GM19240 (cell line): Measurements from ENCODE around the gene ZNF775.

ENCODE experiments used
- DNase-seq: peaks from one replicate; pipeline ENCODE4 v3.0.0; 2011; ENCODE audit warnings: low spot score; ENCODE audit not compliant: insufficient read length

ZNF775 gene

DNA sequence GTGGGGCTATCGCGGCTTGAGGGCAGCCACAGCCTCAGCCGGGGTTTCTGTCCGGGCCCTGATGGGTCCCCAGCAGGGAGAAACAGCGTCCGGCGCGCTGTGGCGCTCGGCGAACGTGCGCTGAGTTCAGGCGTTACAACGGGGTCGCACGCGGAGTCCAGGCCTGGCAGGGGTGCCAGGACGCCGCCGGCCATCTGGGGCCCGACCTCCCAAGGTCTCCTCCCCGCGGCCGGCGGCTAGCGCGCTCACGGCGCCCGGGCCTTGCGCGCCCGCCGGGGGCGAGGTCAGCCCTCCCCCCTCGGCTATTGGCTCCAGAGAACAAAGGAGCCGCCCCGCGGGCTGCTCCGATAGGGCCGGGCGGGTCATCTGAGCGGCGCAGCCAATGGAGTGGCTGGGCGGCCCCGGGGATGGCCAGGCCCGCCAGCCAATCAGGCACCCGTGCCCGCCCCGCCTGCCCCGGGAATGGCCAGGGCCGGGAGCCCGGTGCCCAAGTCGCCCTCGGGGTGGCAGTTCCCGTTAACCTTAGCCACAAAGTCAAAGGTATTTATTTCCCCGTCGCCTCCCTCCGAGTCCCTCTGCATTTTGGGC lies at the start of gene ZNF775:
Gene ZNF775, plus strand, starts transcription at position 478 of the 588 bp plus-strand sequence. CDS start 9,141 bp downstream, outside the sequence.
- DNase-seq = peak; percentile 99

DNA sequence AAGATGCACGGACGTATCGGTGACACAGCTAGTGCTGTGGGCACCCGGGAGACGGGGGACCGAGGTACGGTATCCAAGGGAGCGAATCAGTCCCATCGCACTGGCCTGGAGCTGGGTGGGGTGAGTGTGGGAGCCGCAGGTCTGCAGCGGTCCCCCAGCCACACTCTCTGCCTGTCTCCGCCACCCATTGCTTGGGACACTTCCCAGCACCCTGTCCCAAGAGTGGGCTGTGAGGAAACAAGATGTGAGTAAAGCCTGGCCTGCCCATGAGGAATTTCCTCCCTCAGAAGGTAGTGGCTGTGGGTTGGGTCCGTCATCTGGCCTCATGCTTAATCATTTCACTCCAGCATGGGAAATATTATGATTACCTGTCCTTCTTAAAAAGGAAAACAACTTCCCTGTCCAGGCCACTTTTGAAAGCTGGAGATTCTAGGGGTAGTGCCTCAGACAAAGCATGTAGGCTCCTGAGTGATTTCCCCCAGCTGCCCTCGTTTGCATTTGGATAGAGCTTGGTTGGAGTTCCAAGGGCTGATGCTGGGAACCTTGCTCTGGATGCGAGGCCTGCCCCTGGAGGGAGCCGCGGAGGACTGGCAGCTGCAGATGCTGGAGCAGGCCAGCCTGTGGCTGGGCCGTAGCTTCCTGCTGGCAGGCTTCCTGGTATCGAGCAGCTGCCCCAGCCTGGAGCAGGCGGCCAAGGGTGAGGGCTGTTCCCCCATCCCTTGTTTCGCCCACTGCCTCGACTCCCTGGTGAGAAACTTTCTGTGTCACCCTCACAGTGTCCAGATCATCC lies 49.6 kb upstream of the ZNF775 start:
- no peak for DNase-seq

DNA sequence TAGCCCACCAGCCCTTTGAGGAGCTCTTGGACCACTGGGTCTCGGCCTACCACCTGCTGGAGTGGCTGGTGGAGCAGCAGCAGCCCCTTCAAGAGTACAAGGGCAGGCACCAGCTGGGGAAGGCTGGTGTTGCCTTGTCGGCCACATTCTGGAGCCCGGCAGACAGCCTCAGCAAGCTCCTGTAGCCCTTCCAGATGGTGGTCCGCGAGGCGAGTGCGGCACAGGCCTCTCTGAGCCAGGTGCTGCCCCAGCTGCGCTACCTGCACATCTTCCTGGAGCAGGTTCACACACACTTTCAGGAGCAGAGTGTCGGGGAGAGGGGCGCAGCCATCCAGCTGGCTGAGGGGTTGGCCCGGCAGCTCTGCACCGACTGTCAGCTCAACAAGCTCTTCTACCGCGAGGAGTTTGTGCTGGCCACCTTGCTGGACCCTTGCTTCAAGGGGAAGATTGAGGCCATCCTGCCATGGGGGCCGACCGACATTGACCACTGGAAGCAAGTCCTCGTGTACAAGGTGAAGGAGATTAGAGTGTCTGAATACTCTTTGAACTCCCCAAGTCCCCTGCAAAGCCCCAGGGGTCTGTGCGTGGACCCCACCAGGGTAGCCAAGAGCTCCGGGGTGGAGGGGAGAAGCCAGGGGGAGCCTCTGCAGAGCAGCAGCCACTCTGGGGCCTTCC lies 48.8 kb upstream of the ZNF775 start:
- DNase-seq = no peak

DNA sequence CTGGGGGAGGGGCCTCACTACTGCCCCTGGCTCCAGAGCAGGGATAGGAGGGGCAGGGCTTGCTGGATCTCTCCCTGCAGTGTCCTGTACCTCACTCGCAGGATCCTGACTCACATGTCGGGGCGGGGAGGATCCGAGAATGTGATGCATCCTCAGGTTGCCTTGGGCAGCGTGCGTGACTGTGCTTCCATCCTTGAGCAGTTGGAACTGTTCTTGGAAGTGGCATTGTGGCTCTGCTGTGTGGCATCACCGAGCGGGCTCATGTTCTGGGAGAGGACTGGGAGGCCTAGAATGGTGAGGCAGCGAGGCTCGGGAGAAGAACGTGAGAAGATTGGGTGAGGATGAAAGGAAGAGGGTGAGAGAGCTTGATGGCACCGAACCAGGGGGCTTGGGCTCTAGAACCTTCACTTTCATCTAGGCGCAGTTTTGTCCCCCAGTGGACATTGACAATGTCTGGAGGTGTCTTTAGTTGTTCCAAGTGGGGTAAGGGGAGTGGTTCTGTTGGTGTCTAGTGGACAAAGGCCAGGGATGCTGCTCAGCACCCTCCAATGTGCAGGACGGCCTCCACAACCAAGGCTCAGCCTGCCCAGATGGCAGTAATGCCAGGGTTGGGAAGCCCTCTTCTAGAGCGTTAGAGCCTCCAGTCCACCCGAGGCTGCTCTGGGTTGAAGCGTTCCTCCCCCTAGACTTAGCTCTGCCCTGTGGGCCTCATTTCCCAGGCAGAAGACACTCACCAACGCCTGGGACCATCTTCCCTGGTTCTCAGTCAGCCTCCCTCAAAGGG lies 46.1 kb upstream of the ZNF775 start:
- DNase-seq = no peak

DNA sequence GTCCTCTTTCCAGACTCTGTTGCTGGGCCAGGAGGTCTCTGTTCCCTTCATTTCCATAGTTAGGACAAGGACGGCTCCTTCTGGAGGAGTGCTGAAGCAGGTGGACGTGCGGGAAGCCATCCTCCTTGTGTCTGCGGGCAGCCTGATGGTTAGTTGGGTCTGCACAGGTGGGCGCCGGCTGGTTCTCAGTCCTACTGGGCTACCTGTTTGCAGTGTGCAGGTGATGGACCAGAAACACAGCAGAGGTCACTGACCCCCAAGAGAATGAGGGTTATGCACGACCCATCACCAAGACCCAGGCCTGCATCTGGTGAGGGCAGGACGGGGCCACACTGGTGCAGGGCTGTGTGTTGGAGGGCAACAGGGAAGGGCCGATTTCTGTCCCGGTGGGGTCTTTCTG lies 45.5 kb upstream of the ZNF775 start:
- DNase-seq = no peak

DNA sequence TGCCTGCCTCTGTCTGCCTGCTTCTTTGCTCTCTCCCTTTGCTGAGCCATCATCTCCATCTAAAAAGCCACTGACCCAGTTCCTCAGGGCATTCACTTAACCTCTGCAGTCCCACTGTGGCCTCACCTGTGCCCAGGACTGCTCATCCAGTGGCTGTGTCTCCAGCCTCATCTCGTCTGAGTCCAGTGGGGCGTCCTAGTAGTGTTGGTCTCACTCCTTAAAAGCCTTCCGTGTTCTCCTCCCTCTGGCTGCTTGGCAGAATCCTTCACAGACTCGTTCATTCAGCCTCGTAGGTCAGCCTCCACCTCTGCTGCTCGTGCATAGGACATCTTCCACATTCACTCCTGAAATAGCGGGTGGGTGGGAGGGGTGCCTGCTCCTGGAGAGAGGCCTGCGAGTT lies 45.0 kb upstream of the ZNF775 start:
- no peak for DNase-seq

DNA sequence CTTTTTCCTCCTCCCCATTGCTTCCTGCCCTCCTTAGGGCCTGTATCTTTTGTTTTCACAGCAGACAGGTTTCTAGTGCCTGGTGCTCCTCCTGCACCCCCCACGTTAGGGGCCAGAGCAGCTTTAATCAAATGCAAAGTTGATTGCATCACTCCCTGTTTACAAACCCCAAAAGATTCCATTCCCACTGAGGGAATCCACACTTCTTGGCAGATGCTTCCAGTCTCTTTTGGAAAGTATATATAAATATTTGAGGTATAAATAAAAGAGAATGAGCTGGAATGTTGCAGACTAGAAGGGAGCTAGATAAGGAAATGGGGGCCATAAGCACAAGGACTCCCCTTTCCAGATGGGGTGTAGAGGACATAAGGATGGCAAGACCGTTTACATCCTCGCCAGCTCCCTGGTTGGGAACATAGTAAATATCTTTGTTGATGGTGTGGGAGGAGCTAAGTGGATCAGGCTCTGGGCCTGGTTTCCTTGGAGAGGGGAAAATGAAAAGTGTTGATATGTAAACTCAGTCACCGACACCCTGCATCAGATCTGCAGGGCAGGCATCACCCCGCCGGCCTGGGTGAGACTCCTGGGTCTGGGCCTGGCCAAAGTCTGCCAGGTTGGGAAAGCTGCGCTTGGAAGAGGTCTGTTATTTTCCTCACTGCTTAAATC lies 43.9 kb upstream of the ZNF775 start:
- DNase-seq = no peak

DNA sequence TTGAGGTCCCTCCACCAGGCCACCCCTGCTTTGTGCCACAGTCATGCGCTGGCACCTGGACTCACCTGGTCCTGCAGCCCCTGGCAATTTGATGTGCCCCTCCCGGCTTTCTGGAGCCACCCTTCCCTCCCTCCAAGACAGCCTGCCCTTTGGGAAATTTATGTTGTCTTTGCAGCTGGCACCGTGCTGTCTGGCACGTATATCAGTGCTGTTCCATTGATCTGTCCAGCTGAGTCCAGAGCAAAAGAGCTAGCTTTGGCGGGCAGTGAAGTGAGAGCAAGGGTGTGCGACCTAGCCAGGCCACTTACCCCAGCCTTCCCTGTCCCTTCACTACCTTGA lies 43.4 kb upstream of the ZNF775 start:
- no peak for DNase-seq

DNA sequence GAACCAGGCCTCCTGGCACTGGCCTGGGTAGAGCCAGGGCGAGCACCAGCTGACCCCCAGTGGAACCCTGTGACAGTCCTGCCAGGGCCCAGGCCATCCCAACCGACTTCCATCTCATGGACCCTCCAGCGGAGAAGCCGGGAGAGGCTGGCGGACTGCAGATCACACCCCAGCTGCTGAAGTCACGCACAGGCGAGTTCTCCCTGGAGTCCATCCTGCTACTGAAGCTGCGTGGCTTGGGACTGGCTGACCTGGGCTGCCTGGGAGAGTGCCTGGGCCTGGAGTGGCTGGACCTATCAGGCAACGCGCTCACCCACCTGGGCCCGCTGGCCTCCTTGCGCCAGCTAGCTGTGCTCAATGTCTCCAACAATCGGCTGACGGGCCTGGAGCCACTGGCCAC lies 42.4 kb upstream of the ZNF775 start:
- no peak for DNase-seq

DNA sequence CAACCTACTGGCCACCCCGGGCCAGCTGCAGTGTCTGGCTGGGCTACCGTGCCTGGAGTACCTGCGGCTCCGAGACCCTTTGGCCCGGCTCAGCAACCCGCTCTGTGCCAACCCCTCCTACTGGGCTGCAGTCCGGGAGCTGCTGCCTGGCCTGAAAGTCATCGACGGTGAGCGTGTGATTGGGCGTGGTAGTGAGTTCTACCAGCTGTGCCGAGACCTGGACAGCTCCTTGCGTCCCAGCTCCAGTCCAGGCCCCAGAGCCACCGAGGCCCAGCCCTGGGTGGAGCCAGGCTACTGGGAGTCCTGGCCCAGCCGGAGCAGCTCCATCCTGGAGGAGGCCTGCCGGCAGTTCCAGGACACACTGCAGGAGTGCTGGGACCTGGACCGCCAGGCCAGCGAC lies 42.0 kb upstream of the ZNF775 start:
- DNase-seq = no peak

DNA sequence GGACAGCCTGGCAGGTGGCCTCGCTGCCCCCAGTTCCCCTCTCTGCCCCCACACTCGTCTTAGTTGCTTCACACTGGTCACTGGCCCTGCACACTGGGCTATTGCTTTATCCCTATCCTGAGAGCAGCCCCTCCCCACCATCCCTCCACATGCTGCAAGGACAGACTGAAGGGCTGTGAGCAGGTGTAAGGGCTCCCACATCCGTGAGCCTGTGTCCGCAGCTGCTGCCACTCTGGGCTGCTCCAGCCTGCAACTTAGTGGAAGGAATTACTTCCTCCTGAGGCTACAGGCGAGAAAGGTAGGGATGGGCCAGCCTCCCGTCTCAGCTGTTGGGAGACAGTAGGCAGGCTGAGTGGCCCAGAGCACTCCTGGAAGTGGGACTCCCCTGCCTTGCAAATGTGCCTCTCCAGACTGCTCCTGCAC lies 41.5 kb upstream of the ZNF775 start:
- no peak for DNase-seq

DNA sequence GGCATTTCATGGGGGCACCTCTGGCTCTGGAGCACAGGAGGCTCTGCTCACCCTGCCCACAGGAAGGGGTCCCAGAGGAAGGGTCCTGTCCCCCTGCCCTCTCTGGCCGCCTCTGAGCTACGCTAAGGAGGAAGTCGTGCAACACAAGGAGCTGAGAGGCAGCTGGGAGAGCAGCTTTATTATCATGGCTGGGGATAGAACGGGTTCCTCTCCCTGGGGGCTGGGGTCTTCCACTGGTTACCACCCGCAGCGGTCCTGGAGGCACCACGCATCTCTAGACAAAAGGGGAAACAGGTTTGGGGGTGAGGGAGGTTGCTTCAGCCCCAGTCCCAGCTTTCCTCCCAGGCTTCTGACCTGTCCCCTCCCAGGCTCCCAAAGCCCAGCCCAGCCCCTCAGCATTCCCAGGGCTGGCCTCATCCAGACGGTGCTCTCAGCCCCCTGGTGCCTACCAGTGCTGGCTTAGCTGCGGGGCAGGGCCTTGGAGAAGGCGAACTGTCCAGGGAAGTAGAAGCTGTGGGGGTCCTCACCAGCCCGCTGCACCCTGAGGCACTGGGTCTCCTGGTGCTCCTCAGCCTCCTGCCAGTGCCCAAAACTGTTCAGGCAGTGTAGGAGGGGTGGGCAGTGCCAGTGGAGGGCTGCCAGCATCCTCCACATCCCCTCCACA lies 40.8 kb upstream of the ZNF775 start:
- no peak for DNase-seq

DNA sequence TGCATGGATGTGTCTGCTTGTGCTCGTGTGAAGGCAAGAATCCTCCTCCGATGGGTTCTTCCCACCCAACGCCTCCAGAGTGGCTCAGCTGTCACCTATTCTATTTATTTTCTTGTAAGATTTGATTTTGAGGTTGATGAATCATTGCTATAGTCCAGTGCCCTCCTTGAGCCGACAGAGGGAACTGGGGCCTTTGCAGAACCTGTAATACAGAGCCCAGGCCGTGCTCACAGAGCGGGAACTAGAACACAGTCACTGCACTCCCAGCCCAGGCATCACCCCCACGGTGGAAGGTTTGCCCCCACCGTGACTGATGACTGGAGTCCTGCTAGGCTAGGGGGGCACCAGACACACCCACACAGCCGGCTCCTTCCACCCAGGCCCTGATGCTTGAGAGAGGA lies 39.7 kb upstream of the ZNF775 start:
- DNase-seq = no peak

DNA sequence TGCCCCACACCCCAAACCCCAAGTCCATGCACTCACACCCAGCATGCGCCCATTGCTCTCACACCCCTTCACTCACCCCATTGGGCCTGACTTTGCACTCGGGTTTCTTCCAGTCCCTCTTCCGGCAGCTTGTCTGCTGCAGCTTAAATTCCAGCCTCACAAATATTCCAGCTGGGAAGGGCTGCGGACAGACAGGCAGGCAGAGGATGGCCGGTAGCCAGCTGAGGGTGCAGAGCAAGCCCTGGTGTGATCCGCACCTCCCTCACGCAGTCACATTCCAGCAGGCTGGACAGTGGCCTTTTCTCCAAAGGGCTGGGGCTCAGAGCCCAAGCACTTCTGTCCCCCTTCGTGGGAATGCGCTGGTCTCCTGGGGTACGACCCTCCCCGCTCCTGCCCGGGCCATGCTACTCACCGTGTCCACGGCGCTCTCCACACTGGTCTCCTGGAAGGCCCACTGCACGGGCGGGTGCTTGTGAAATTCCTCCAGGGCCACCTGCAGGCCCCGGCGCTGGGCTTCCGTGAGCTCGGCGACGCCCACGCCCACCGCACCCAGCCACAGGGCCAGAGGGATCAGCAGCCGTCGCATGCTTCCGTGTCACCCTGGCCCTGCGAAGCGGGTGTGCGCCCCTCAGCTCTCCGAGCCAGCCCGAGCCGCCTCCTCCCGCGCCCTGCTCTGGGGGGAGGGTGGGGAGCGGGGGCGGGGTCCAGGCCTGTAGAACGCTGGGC lies 38.9 kb upstream of the ZNF775 start:
- no peak for DNase-seq

DNA sequence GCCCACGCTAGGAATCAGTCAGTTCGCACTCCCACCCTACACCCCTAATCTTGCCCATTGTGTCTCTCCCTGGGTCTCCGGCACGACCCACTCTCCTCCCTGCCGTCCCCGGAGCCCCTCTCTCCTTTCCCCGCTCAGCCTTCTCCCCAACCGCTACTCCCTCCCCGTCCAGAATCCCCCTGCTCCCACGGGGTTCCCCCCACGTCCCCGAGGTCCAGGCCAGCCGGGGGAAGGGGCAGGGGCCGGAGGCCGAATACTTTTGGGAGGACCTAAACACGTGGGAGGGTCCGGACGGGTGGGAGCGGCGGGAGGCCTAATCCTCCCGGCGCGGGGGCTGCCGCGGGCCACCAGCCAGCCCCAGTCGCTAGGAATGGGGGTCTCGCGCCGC lies 38.3 kb upstream of the ZNF775 start:
- no peak for DNase-seq

DNA sequence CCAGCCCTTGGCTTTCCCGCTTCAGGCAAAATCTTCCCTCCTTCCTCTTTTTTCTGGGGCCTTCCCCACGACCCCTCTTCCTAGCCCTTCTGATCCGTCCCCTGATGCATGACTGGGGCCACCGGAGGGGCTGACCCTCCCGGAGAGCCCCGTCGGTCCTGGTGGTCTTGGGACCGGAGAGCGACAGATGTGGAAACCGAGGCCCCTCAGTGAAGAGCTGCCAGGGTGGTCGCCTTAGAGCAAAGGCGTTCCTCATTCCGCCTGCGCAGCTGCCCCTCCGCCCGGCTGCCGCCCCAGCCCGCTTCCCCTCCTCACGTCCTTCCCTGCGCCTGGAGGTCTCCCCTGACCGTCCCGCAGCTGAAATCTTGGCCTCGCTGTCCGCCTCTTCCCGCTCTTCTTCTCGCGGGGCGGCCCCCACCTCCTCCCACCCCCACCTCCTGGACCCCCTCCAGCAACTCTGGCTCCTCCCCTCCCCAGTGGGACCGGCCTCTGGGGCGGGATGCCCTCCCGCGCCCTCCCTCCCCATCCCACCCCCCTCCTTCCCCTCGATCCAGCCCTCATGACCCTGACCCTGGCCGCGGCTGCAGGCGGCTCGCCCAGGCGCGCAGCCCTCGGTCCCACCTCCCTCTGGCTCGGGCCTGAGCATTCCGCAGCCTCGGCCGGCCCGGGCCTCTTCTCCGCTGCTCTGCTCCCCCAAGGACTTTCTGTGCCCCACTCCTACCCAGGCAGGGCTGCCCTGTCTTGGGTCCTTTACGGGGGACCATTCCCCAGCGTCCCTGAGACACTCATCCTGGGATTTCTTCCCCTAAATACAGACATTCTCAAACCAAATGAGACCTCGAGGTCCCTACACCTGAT lies 37.6 kb upstream of the ZNF775 start, which contains the start of gene RARRES2:
Gene RARRES2, minus strand, starts transcription at position 367 of the 858 bp plus-strand sequence. CDS start 1,020 bp downstream, outside the sequence.
- DNase-seq = no peak

DNA sequence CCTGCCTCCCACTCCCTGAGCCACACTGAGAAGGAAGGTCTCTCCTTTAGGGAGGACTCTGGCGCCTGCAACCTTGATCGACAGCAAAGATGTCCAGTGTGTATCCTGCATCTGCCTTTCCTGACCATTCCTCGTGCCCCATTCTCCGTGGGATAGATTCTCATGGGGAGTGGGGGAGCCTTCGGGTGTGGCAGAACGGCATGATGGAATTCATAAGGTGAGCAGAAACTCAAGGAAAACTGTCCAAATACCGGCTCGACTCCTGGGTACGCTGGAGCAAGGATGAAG lies 37.1 kb upstream of the ZNF775 start:
- no peak for DNase-seq

DNA sequence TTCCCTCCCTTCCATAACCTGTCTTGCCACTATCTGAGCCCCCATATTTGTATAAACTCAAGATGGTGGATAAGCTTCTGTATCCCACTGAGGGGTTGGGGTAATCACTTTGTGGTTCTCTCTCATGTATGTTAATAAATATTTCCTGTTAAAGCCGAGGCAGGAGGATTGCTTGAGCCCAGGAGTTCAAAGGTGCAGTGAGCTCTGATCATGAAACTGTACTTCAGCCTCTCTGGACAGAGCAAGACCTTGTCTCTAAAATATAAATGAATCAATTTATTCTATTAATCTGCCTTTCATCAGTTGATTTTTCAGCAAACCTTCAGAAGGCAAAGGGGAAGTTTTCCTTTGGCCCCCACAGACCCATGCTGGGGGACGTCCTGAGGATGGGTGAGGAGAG lies 35.9 kb upstream of the ZNF775 start:
- no peak for DNase-seq

DNA sequence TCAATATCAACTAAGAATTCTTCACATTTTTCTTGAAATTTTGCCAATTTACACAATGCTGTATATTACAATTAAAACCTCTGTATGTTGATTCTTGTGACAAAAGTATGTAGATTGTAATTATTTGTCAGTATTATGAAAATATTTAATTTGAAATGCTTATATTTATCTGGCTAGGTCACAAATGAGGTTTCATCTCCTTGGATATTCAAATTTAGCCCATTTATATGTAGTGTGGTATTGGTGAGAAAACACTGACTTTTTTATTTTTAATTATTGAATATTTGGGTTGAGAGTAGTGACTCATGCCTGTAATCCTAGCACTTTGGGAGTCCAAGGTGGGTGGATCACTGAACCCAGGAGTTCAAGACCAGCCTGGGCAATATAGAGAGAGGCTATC lies 34.8 kb upstream of the ZNF775 start:
- DNase-seq = no peak
